ENCODE data around the gene TLL2.

DNA sequence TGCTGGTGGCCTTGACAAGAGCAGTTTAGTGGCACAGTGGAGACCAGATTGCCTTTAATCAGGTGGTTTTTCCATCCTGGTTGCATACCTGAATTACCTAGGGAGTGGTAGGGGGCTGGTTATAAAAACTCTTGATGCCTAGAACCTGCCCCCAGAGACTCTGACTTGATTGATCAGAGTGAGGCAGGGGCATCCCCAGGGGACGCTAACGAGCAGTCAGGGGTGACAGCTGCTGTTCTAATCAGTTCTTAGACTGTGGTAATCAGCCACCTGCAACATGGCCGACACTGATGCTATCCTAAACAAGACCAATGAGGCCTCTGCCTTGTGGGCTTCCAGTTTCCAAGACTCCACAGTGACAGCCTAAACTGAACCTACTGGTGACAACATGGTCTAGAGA, 153.0 kb downstream of the TLL2 start:
- TF ChIP-seq POLR2AphosphoS5 (IDR thresholded peaks at IDR 0.05) (no peak), EP300 (IDR thresholded peaks at IDR 0.05) (no peak)
- TF ChIP-seq, protein P1, sequence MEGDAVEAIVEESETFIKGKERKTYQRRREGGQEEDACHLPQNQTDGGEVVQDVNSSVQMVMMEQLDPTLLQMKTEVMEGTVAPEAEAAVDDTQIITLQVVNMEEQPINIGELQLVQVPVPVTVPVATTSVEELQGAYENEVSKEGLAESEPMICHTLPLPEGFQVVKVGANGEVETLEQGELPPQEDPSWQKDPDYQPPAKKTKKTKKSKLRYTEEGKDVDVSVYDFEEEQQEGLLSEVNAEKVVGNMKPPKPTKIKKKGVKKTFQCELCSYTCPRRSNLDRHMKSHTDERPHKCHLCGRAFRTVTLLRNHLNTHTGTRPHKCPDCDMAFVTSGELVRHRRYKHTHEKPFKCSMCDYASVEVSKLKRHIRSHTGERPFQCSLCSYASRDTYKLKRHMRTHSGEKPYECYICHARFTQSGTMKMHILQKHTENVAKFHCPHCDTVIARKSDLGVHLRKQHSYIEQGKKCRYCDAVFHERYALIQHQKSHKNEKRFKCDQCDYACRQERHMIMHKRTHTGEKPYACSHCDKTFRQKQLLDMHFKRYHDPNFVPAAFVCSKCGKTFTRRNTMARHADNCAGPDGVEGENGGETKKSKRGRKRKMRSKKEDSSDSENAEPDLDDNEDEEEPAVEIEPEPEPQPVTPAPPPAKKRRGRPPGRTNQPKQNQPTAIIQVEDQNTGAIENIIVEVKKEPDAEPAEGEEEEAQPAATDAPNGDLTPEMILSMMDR (IDR thresholded peaks at IDR 0.05): no peak
